ENCODE measurements around the gene PDE8B. TPM values are rescaled to one million over a fixed set of nuclear protein-coding genes. Genes with fewer than 3 reads are reported as not detected.

Gene PDE8B
- total RNA-seq, 2 experiments from 2014 or later, result 0.05 TPM; not detected in 1

DNA sequence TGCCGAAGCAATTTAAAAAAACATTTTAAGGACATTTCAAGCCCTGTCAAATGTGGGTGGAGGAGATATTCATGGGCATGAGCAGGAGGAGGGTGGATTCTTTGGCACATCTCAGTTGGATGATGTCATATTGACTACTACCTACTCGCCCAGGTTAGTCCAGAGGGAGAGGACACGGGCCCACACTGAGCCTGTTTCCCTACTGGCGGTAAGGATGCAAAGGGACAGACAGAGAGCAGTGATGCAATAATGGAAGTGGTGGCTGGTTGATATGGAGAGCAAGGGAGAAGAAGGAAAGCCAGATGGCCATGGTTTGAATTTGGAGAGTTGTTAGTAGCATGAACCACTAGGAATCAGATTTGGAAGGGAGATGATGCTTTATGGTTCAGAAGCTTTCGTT is 34.1 kb upstream of the PDE8B start:
- POLR2A ChIA-PET, result no interaction called here
- Mint-ChIP-seq H3K27me3 (peaks cover 31% of the 10 kb centered on the region), H3K36me3 (ENCODE audit: low read depth) (no peaks in the 10 kb centered on the region), H3K4me3 (no peak overlapping the region), H3K4me1 (no peaks in the 10 kb centered on the region), H3K9me3 (no peaks in the 10 kb centered on the region), H3K27ac (no peak overlapping the region)
- no peak for DNase-seq
- CTCF ChIA-PET, result no interaction called here

DNA sequence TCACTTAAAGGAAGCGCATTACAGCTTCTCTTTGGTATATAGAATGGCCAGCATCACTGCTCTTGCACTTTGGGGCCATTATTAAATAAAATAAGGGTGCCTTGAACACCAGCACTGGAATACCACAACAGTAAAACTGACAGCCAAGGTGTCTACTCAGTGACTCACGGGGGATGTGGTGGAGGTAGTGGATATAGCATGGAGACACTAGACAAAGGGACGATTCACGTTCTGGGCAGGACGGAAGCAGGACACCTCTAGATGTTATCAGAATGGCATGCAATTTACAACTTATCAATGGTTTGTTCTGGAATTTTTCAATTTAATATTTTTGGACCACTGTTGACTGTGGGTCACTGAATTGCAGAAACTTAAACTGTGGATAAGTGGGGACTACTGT is 32.9 kb upstream of the PDE8B start:
- no peaks in the 10 kb centered on the region for H3K9me3 Mint-ChIP-seq
- H3K4me3 Mint-ChIP-seq, result no peak overlapping the region
- no peaks in the 10 kb centered on the region for H3K4me1 Mint-ChIP-seq
- ChIA-PET CTCF (no interaction called here), POLR2A (no interaction called here)
- H3K27ac Mint-ChIP-seq, result no peak overlapping the region
- DNase-seq, result no peak
- no peaks in the 10 kb centered on the region for H3K36me3 Mint-ChIP-seq (ENCODE audit: low read depth)
- peaks cover 38% of the 10 kb centered on the region for H3K27me3 Mint-ChIP-seq

DNA sequence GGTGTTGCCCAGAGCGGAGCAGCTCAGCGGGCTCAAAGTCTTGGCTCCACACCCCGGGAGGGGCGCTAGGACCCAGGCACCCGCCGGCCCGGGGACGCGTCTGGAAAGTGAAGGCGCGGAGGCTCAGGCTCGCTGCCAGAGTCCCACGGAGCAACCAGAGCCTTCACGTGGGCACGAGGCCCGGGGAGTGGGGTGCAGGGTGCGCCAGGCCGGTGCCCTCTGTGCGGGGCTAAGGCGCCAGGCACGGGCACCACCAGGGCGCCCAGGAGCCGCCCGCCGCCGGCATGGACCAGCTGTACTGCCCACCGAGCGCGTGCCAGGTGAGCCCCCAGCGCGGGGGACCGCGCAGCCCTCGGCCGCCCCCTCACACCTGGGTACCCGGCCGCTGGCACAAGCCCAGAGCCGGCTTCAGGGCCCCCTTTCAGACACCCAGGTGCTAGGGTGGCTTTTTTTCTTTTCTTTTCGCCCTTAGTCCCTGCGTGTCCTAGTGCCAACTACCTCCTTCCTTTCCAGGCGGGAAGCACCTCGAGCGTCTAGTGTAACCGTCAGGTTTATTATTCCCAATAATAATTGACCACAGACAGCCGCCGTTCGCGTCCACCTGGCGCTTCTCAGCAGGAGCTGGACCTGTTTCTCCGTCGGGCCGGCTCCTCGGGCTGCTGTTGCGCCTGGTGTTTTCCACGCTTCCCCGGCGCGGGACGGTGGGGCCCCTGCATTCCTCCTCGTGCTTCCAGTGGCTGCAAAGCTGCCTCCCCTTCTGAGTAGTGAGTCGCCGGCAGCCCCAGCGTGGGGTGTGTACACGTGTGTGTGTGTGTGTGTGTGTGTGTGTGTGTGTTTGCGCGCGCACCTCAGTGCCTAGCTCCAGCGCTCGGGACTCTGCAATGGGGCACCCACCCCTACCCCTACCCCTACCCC is 30.1 kb upstream of the PDE8B start:
- CTCF ChIA-PET, result no interaction called here
- no peak for DNase-seq
- no peaks in the 10 kb centered on the region for H3K4me1 Mint-ChIP-seq
- H3K36me3 Mint-ChIP-seq (ENCODE audit: low read depth), result no peaks in the 10 kb centered on the region
- H3K9me3 Mint-ChIP-seq, result no peaks in the 10 kb centered on the region
- no peak overlapping the region for H3K27ac Mint-ChIP-seq
- no peak overlapping the region for H3K4me3 Mint-ChIP-seq
- POLR2A ChIA-PET, result interaction anchor here (1.3 kb wide), 1 partner anchor 10 kb away, joined by 3 read pairs; no protein-coding TSS in a partner anchor
- peaks cover 49% of the 10 kb centered on the region for H3K27me3 Mint-ChIP-seq

DNA sequence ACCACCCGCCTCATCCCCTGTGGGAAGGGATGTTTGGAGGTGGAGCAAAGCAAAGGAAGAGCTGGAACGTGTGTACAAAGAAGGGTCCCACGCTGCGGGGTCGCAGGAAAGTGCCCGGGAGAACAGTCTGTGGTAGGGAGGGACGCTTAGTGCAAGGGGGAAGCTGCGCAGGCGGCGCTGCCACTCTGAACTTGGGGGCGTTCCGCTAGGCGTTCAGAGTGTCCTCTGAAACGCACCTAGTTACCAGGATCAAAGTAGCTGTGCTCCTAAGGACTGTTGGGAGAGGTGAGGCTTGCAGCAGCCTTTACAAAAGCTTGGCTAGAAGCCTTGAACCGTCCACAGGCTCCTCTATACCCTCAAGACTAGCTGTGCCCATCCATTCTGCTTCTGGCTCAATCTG is 29.3 kb upstream of the PDE8B start:
- POLR2A ChIA-PET, result interaction anchor here (1.3 kb wide), 1 partner anchor 10 kb away, joined by 3 read pairs; no protein-coding TSS in a partner anchor
- Mint-ChIP-seq H3K27me3 (peaks cover 49% of the 10 kb centered on the region), H3K27ac (no peak overlapping the region), H3K4me3 (no peak overlapping the region), H3K36me3 (ENCODE audit: low read depth) (no peaks in the 10 kb centered on the region), H3K4me1 (no peaks in the 10 kb centered on the region), H3K9me3 (no peaks in the 10 kb centered on the region)
- CTCF ChIA-PET, result no interaction called here
- no peak for DNase-seq

DNA sequence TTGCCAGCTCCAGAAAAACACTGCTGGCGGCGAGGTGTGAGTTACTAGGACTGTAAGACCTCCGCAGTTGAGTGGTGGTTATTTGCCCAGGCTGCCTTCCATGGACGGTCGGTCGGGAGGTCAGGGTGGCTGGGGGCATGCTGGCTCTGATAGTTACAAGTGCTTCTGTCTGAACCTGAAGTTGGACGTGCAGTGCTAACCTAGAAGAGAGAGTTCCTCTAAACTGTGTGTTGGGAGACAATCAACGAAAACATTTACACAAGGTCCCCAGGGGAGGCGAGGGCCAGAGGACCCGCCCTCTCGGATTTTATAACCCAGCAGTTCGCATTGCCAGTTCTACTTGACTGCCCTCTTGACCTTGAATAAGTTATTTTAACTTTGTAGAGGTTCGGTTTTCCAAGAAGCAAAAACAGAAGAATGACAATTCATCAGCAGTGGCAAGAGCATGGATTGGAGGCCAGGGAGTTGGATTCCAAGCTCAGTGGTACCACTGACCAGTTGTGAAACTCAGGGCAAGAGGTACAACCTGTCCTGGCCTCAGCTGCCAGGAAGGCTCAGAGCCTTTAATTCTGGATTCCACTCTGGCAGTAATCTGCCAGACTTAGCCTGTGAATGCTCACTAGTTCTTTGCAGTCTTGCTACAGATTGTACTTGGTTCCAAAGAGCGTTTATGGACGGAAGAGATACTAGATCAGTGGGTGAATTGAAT is 28.7 kb upstream of the PDE8B start:
- CTCF ChIA-PET, result interaction anchor here (0.7 kb wide), 1 partner anchor 564 kb away, joined by 4 read pairs; no protein-coding TSS in a partner anchor

DNA sequence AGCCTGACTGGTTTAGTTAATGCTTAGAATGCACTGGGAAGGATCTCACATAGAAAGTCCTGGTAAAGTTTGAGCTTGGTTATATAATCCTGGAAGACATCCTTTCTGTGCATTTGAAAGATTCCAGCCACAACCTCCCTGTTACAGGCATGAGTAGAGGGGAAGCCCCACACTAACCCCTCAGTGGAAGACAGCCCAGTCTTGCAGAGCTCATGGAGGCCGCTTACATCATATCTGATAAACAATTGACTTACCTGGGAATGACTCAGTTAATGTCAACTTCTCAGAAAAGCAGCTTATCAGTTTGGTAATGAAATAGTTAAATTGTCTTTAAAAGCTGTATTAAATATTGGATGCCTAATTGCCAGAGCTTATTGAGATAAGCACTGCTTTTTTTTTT is 28.1 kb upstream of the PDE8B start:
- Mint-ChIP-seq H3K36me3 (ENCODE audit: low read depth) (no peaks in the 10 kb centered on the region), H3K27ac (no peak overlapping the region), H3K27me3 (peaks cover 48% of the 10 kb centered on the region), H3K4me3 (no peak overlapping the region), H3K9me3 (no peaks in the 10 kb centered on the region), H3K4me1 (no peaks in the 10 kb centered on the region)
- DNase-seq, result no peak
- POLR2A ChIA-PET, result no interaction called here
- CTCF ChIA-PET, result interaction anchor here (0.6 to 0.7 kb wide), 2 partner anchors 28 to 564 kb away, joined by 3 to 4 read pairs; no protein-coding TSS in a partner anchor

More for the DNA sequence above, 28.7 kb upstream of the PDE8B start:
- POLR2A ChIA-PET, result interaction anchor here (1.3 kb wide), 1 partner anchor 11 kb away, joined by 3 read pairs; no protein-coding TSS in a partner anchor
- Mint-ChIP-seq H3K9me3 (no peaks in the 10 kb centered on the region), H3K4me1 (no peaks in the 10 kb centered on the region), H3K4me3 (no peak overlapping the region), H3K27me3 (peaks cover 49% of the 10 kb centered on the region), H3K27ac (no peak overlapping the region), H3K36me3 (ENCODE audit: low read depth) (no peaks in the 10 kb centered on the region)
- no peak for DNase-seq

DNA sequence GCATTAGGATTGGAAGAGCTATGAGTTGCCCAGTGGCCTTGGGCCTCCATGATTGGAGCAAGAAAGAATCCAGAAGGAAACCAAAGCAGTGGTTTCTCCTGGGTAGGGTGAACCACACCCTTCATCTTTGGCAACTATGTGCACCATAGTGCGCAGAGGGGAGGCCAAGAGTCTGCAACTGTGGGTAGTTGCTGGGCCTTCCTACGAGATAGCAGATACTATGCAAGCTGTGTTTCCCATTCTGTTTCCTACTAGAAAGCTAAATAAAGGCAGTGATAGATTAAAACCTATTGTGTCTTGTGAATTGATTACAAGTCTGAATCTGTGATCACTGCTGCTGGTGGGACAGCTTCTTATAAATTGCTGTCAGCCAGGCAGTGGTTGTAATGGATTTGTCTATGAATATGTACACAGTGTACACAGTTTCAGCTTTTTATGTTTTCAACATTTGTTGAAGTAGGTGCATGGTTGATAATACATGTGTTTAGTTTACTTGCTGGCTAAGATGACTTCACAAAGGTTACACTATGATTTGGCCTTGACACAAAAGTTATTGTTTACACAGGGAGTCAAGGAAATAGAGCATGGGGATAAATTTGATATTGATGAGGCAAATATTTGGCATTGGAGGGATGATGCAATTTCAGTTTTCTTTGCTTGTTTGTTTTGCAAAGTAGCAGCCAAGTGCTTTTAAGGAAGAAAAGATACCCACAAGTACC is 23.7 kb upstream of the PDE8B start:
- Mint-ChIP-seq H3K9me3 (no peaks in the 10 kb centered on the region), H3K36me3 (ENCODE audit: low read depth) (no peaks in the 10 kb centered on the region), H3K4me3 (no peak overlapping the region), H3K4me1 (no peaks in the 10 kb centered on the region), H3K27me3 (peaks cover 27% of the 10 kb centered on the region), H3K27ac (no peak overlapping the region)
- DNase-seq, result no peak
- ChIA-PET CTCF (no interaction called here), POLR2A (no interaction called here)

DNA sequence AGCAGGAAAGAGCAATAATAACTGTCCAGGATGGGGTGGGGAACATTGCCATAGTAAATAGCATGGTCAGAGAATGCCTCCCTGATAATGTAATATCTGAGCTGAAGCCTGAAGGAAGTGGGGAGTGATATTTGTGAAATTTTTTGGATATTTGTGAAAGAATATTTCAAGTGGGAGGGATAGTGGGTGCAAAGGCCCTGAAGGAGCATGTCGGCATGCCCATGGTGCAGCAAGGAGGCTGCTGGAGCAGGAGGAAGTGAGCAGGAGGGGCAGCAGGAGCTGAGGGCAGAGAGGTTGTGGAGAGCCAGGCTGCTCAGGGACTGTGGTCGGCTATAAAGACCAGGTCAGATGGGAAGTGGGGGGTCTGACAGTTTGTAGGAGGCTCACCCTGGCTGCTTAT is 21.1 kb upstream of the PDE8B start:
- POLR2A ChIA-PET, result no interaction called here
- H3K27ac Mint-ChIP-seq, result no peak overlapping the region
- H3K4me3 Mint-ChIP-seq, result no peak overlapping the region
- no peaks in the 10 kb centered on the region for H3K4me1 Mint-ChIP-seq
- no peaks in the 10 kb centered on the region for H3K36me3 Mint-ChIP-seq (ENCODE audit: low read depth)
- H3K27me3 Mint-ChIP-seq, result peaks cover 15% of the 10 kb centered on the region
- no peak for DNase-seq
- CTCF ChIA-PET, result no interaction called here
- H3K9me3 Mint-ChIP-seq, result no peaks in the 10 kb centered on the region

DNA sequence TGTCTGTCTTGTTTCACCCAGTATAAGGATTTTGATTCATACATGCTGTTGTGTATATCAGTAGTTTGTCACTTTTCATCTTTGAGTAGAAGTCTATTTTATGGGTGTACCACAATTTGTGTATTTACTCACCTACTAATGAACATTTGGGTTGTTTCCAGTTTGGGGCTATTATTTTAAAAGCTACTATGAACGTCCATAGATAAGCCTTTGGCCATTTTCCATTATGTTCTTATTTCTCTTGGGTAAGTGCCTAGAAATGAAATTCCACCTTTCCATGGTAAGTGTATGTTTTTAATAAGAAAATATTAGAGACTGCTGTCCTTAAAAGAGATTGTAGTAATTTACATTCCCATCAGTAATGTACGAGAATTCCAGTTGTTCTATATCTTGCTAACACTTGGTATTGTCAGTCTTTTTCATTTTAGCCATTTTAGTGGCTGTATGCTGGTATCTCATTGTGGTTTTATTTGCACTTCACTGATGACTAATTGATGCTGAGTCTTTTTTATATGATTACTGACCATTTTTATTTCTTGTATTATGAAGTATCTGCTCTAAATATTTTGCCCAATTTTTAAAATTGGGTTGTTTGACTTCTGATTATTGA is 17.9 kb upstream of the PDE8B start:
- H3K9me3 Mint-ChIP-seq, result no peaks in the 10 kb centered on the region

DNA sequence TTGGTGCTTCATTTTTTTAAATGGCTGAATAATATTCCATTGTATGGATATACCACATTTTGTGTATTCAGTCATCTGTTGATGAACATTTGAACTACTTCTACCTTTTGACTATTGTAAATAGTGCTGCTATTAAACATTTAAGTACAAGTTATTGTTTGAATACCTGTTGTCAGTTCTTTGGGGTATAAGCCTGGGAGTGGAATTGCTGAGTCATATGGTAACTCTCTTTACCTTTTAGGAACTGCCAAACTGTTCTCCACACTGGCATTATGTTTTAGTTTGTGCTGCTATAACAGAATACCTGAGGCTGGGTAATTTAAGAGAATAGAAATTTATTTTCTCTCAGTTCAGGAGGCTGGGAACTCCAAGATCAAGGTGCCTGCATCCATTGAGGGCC is 15.7 kb upstream of the PDE8B start:
- peaks cover 32% of the 10 kb centered on the region for H3K27me3 Mint-ChIP-seq
- H3K27ac Mint-ChIP-seq, result no peak overlapping the region
- H3K4me3 Mint-ChIP-seq, result no peak overlapping the region
- ChIA-PET CTCF (no interaction called here), POLR2A (no interaction called here)
- no peaks in the 10 kb centered on the region for H3K4me1 Mint-ChIP-seq
- no peak for DNase-seq
- peaks cover 2% of the 10 kb centered on the region for H3K9me3 Mint-ChIP-seq
- no peaks in the 10 kb centered on the region for H3K36me3 Mint-ChIP-seq (ENCODE audit: low read depth)

More for the DNA sequence above, 17.9 kb upstream of the PDE8B start:
- Mint-ChIP-seq H3K4me3 (no peak overlapping the region), H3K27me3 (peaks cover 28% of the 10 kb centered on the region), H3K4me1 (no peaks in the 10 kb centered on the region), H3K36me3 (ENCODE audit: low read depth) (no peaks in the 10 kb centered on the region), H3K27ac (no peak overlapping the region)
- DNase-seq, result no peak
- CTCF ChIA-PET, result no interaction called here
- POLR2A ChIA-PET, result no interaction called here

DNA sequence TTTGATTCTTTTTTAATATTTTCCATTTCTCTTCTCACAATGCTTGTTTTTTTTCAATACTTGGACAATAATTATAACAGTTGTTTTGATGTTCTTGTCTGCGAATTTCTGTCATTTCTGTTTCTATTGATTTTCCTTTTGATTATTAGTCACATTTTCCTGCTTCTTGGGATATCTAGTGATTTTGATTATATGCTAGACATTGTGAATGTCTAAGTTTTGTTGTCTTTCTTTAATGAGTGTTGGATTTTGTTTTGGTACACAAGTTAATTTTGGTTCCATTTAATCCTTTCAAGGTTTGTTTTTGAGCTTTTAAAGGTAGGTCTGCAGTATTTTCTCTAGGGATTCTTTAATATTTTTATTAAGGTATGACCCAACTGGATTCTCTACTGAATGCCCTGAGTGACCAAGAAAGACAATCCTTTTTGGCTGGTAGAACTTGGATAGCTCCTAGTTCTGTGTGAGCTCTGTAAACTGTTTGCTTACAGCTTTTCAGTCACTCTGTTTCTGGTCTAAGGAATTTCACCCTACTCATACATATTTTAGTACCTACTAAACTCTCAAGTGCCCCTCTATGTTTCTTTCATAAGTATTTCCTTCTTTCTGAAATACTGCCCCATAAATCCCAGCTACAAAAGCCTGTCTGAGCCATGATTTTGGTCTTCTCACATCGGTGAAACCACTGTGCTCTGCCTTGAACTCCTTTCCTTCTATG is 12.5 kb upstream of the PDE8B start:
- ChIA-PET CTCF (no interaction called here), POLR2A (no interaction called here)
- peaks cover 34% of the 10 kb centered on the region for H3K27me3 Mint-ChIP-seq

DNA sequence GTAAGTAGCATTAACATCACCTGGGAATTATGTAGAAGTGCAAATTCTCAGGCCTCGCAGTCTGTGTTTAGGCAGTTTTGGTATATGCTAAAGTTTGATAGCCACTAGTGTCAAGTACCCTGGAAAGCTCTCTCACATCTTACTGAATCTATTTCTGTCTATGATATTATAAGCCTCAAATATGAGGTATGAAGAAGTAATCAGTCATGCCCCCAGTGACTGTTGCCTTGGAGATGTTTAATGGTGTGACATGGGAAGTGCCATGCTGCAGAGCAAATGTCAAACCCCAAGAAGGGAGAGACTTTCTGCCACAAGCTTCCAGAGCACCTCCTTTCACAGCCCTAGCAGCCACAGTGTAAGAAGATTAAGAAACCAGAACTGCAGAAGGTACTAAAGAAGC is 9.8 kb upstream of the PDE8B start:
- Mint-ChIP-seq H3K4me3 (no peak overlapping the region), H3K36me3 (ENCODE audit: low read depth) (no peaks in the 10 kb centered on the region), H3K27me3 (peaks cover 35% of the 10 kb centered on the region), H3K4me1 (no peaks in the 10 kb centered on the region), H3K27ac (no peak overlapping the region), H3K9me3 (peaks cover 2% of the 10 kb centered on the region)
- ChIA-PET CTCF (no interaction called here), POLR2A (no interaction called here)
- no peak for DNase-seq

More for the DNA sequence above, 12.5 kb upstream of the PDE8B start:
- Mint-ChIP-seq H3K27ac (no peak overlapping the region), H3K9me3 (peaks cover 2% of the 10 kb centered on the region), H3K36me3 (ENCODE audit: low read depth) (no peaks in the 10 kb centered on the region), H3K4me1 (no peaks in the 10 kb centered on the region), H3K4me3 (no peak overlapping the region)
- no peak for DNase-seq

Measured in activated CD4-positive, alpha-beta memory T cell treated with anti-CD3 and anti-CD28 coated beads, Interleukin-2, amount 10 ng/mL, durations not matched to agents 7 days and 5 days (primary cell).